HEK293 (cell line): ENCODE data around the gene PRKAR2B.
A peak's percentile ranks its signal among the peaks of the same experiment; 100 is the strongest.
"Not testable (repeated sequence)": the region's sequence is repeated elsewhere in the genome, so short reads cannot be mapped to it uniquely, and the experiment has no call there.

ENCODE experiments used
- CTCF ChIA-PET: fragments of 350-600 bp; formaldehyde crosslinking; extraction: SDS; loops from one replicate; lab custom pipeline; 2021; ENCODE audit warnings: antibody characterized with exemption; lab: Yijun Ruan, JAX
- POLR2A ChIA-PET: fragments of 300-600 bp; formaldehyde crosslinking; extraction: SDS; loops from one replicate; lab custom pipeline; 2020; ENCODE audit warnings: antibody characterized with exemption, inconsistent platforms; lab: Yijun Ruan, JAX
- H3K27ac ChIP-seq: fragments of 200-500 bp; sonication (Bioruptor generic); 2 replicates; pipeline ENCODE4 v1.5.1; 2014; ENCODE audit warnings: low read depth, low read length, control low read depth, inconsistent platforms; ENCODE audit errors: extremely low read depth
- H3K36me3 ChIP-seq, 2 experiments: fragments of 200-500 bp in 1 of 2; sonication (Bioruptor generic) in 1 of 2; 1 replicate in 1 of 2; 2 replicates in 1 of 2; pipeline ENCODE4 v1.5.1; 2014 to 2017; ENCODE audit warnings: inconsistent platforms in 2 of 2, low read length in 2 of 2; ENCODE audit not compliant: control insufficient read depth in 2 of 2, insufficient read depth in 1 of 2
- H3K4me1 ChIP-seq: fragments of 200-500 bp; sonication (Bioruptor generic); 2 replicates; pipeline ENCODE4 v1.5.1; 2014; ENCODE audit warnings: mild to moderate bottlenecking, low read length, inconsistent platforms; ENCODE audit not compliant: control insufficient read depth, insufficient read depth
- H3K4me3 ChIP-seq: 2 replicates; pipeline ENCODE4 v1.5.1; 2011; ENCODE audit warnings: low read depth, mild to moderate bottlenecking, control low read depth, low read length, moderate library complexity
- H3K9me3 ChIP-seq: fragments of 200-500 bp; sonication (Bioruptor generic); 2 replicates; pipeline ENCODE4 v1.5.1; 2014; ENCODE audit warnings: low read depth, low read length, inconsistent platforms; ENCODE audit not compliant: control insufficient read depth, insufficient read depth
- FEZF1 ChIP-seq: fragments of 450-650 bp; formaldehyde crosslinking; IDR thresholded peaks from 2 replicates; pipeline ENCODE4 v1.5.1; 2016; ENCODE audit warnings: missing biosample characterization, missing genetic modification characterization
- OVOL3 ChIP-seq: fragments of 450-650 bp; formaldehyde crosslinking; IDR thresholded peaks from 2 replicates; pipeline ENCODE4 v1.5.1; 2016; ENCODE audit warnings: missing biosample characterization, missing genetic modification characterization
- ZBTB48 ChIP-seq: fragments of 450-650 bp; formaldehyde crosslinking; IDR thresholded peaks from 2 replicates; pipeline ENCODE4 v1.5.1; 2016; ENCODE audit warnings: missing biosample characterization, missing genetic modification characterization
- ZNF132 ChIP-seq: fragments of 450-650 bp; formaldehyde crosslinking; IDR thresholded peaks from 2 replicates; pipeline ENCODE4 v1.5.1; 2017; ENCODE audit warnings: missing biosample characterization, missing genetic modification characterization, borderline replicate concordance
- ZNF133 ChIP-seq: fragments of 450-650 bp; formaldehyde crosslinking; IDR thresholded peaks from 2 replicates; pipeline ENCODE4 v1.5.1; 2016; ENCODE audit warnings: missing biosample characterization, missing genetic modification characterization
- ZNF146 ChIP-seq: fragments of 450-650 bp; formaldehyde crosslinking; IDR thresholded peaks from 2 replicates; pipeline ENCODE4 v1.5.1; 2016; ENCODE audit warnings: missing biosample characterization, missing genetic modification characterization
- ZNF211 ChIP-seq: fragments of 450-650 bp; formaldehyde crosslinking; IDR thresholded peaks from 2 replicates; pipeline ENCODE4 v1.5.1; 2016; ENCODE audit warnings: low read depth, missing biosample characterization, missing genetic modification characterization
- ZNF433 ChIP-seq: fragments of 450-650 bp; formaldehyde crosslinking; IDR thresholded peaks from 2 replicates; pipeline ENCODE4 v1.5.1; 2016; ENCODE audit warnings: missing biosample characterization, missing genetic modification characterization, low read depth
- ZNF561 ChIP-seq: fragments of 450-650 bp; IDR thresholded peaks from 2 replicates; pipeline ENCODE4 v1.5.1; 2018; ENCODE audit warnings: missing biosample characterization, missing genetic modification characterization, borderline replicate concordance
- ZNF629 ChIP-seq: fragments of 450-650 bp; formaldehyde crosslinking; IDR thresholded peaks from 2 replicates; pipeline ENCODE4 v1.5.1; 2017; ENCODE audit warnings: missing biosample characterization, missing genetic modification characterization
- ZNF660 ChIP-seq: fragments of 450-650 bp; IDR thresholded peaks from 2 replicates; pipeline ENCODE4 v1.5.1; 2018; ENCODE audit warnings: missing biosample characterization, mild to moderate bottlenecking, missing genetic modification characterization
- ZNF677 ChIP-seq: fragments of 450-650 bp; IDR thresholded peaks from 2 replicates; pipeline ENCODE4 v1.5.0; 2018; ENCODE audit warnings: missing biosample characterization, mild to moderate bottlenecking, missing genetic modification characterization, moderate library complexity
- ZSCAN23 ChIP-seq: fragments of 450-650 bp; formaldehyde crosslinking; IDR thresholded peaks from 2 replicates; pipeline ENCODE4 v1.5.1; 2016; ENCODE audit warnings: missing biosample characterization, missing genetic modification characterization
- TF ChIP-seq, protein P1 (sequence below): fragments of 450-650 bp; formaldehyde crosslinking; IDR thresholded peaks from 2 replicates; pipeline ENCODE4 v1.5.1; 2016; ENCODE audit warnings: missing biosample characterization, missing genetic modification characterization

Gene PRKAR2B

DNA sequence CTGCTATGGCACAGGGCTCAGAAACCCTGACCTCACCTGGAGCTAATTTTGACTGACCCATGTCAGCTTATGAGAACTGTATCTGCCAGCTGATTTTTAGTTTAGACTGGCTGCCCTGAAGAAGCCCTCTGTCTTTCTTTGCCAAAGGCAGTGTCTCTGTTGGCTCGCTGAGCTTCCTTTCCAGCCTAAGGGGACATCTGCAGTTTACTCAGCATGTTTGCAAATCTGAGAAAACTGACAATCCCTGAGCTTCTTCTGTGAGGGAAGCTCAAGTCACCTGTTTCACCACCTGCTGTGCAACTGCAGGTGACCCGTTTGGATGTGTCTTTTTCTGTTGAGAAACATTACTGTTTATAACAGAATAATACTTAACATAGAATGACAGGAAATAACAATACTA, 46.0 kb downstream of the PRKAR2B start:
- Histone ChIP-seq H3K36me3 (no peaks in the 10 kb centered on the region), H3K9me3 (no peaks in the 10 kb centered on the region), H3K27ac (no peak overlapping the region), H3K4me3 (no peak overlapping the region), H3K4me1 (no peaks in the 10 kb centered on the region)
- CTCF ChIA-PET, result no interaction called here
- POLR2A ChIA-PET, result no interaction called here
- TF ChIP-seq ZNF433 (tag by site-specific recombination) (no peak), ZBTB48 (tag by site-specific recombination) (peak; percentile 88), FEZF1 (tag by site-specific recombination) (no peak), ZNF561 (tag by site-specific recombination) (no peak)

DNA sequence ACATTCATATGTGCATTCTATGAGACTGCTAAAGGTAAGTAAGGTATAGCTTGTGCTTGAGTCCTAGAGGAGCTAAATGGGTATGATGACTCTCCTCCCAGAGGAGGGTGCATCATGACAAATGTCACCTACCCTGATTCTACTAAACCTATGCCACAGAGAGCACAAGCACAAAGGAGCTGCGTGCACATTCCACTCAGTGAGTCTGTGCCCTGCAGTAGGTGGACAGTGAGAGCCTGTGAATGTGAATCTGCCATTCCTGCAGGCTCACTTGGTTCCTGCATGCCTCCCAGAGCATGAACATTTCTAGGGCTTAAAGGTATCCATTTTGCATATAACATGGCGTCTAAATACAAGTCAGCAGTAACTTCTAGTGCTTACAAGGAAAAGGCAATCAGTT, 46.8 kb downstream of the PRKAR2B start:
- CTCF ChIA-PET, result no interaction called here
- H3K9me3 ChIP-seq, result no peaks in the 10 kb centered on the region
- H3K27ac ChIP-seq, result no peak overlapping the region
- H3K4me3 ChIP-seq, result no peak overlapping the region
- no peaks in the 10 kb centered on the region for H3K4me1 ChIP-seq
- POLR2A ChIA-PET, result no interaction called here
- TF ChIP-seq ZNF660 (tag by site-specific recombination), result 0 out of 2 replicates have a peak, but pooled peaks have one; percentile 31
- TF ChIP-seq ZNF433 (tag by site-specific recombination), result no peak
- TF ChIP-seq ZNF677, result no peak
- H3K36me3 ChIP-seq, result no peaks in the 10 kb centered on the region

DNA sequence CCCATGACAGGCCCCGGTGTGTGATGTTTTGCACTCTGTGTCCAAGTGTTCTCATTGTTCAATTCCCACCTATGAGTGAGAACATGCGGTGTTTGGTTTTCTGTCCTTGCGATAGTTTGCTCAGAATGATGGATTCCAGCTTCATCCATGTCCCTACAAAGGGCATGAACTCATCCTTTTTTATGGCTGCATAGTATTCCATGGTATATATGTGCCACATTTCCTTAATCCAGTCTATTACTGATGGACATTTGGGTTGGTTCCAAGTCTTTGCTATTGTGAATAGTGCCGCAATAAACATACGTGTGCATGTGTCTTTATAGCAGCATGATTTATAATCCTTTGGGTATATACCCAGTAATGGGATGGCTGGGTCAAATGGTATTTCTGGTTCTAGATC, 49.2 kb downstream of the PRKAR2B start:
- H3K4me3 ChIP-seq, H3K9me3 ChIP-seq, CTCF ChIA-PET, H3K4me1 ChIP-seq: not testable (repeated sequence)
- peak; percentile 78 for TF ChIP-seq ZNF146 (tag by site-specific recombination)
- TF ChIP-seq, all 188 proteins: peak for 1; not testable (repeated sequence) for 187
- POLR2A ChIA-PET, H3K36me3 ChIP-seq, H3K27ac ChIP-seq: not testable (repeated sequence)

DNA sequence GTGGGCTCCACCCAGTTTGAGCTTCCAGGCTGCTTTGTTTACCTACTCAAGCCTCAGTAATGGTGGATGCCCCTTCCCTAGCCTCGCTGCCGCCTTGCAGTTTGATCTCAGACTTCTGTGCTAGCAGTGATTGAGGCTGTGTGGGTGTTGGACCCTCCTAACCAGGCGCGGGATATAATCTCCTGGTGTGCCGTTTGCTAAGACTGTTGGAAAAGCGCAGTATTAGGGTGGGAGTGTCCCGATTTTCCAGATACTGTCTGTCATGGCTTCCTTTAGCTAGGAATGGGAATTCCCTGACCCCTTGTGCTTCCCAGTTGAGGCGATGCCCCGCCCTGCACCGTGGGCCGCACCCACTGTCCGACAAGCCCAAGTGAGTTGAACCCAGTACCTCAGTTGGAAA, 54.6 kb downstream of the PRKAR2B start:
- H3K27ac ChIP-seq, H3K36me3 ChIP-seq, H3K9me3 ChIP-seq, CTCF ChIA-PET, H3K4me1 ChIP-seq, POLR2A ChIA-PET, H3K4me3 ChIP-seq: not testable (repeated sequence)
- TF ChIP-seq ZNF133 (tag by site-specific recombination), result peak; percentile 91

DNA sequence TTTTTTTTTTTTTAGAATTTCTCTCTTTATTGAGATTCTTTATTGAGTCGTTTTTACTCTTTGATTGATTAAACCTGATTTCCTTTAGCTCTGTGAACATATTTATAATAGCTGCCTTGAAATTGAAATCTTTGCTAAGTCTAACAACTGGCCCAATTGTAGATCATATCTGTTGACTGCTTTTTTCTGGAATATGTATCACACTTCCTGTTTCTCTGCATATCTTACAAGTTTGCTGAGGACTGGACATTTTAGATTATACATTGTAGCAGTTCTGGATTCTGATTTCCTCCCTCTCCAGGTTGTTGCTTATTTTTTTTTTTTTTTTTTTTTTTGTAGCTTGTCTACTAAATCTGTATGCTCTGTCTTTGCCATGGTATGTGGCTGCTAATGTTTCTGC, 56.3 kb downstream of the PRKAR2B start:
- no peaks in the 10 kb centered on the region for H3K4me1 ChIP-seq

More for the DNA sequence above, 56.3 kb downstream of the PRKAR2B start:
- no peak for TF ChIP-seq ZSCAN23
- no peak for TF ChIP-seq ZNF629 (tag by site-specific recombination)
- TF ChIP-seq ZNF132 (tag by site-specific recombination), result no peak
- no peak for TF ChIP-seq ZNF211 (tag by site-specific recombination)
- TF ChIP-seq, protein P1, sequence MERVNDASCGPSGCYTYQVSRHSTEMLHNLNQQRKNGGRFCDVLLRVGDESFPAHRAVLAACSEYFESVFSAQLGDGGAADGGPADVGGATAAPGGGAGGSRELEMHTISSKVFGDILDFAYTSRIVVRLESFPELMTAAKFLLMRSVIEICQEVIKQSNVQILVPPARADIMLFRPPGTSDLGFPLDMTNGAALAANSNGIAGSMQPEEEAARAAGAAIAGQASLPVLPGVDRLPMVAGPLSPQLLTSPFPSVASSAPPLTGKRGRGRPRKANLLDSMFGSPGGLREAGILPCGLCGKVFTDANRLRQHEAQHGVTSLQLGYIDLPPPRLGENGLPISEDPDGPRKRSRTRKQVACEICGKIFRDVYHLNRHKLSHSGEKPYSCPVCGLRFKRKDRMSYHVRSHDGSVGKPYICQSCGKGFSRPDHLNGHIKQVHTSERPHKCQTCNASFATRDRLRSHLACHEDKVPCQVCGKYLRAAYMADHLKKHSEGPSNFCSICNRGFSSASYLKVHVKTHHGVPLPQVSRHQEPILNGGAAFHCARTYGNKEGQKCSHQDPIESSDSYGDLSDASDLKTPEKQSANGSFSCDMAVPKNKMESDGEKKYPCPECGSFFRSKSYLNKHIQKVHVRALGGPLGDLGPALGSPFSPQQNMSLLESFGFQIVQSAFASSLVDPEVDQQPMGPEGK (tag by site-specific recombination), result no peak
- TF ChIP-seq OVOL3 (tag by site-specific recombination), result no peak
- Histone ChIP-seq H3K4me3 (no peak overlapping the region), H3K9me3 (no peaks in the 10 kb centered on the region), H3K27ac (no peak overlapping the region), H3K36me3 (no peaks in the 10 kb centered on the region)
- POLR2A ChIA-PET, result no interaction called here
- CTCF ChIA-PET, result interaction anchor here (0.5 kb wide), 1 partner anchor 9 kb away, joined by 3 read pairs; no protein-coding TSS in a partner anchor
